CD4-positive, alpha-beta T cell treated with Interleukin-12 subunit alpha and Interleukin-12 subunit beta, for 1 hour (primary cell): ENCODE measurements around the gene NHERF2.

ENCODE experiments used
- DNase-seq: peaks from one replicate; pipeline ENCODE4 v3.0.0-alpha.2; 2020

NHERF2 gene

GRCh38 chr16:1991135-1991551, 35.6 kb upstream of the NHERF2 start:
- peak; percentile 74 for DNase-seq

DNA sequence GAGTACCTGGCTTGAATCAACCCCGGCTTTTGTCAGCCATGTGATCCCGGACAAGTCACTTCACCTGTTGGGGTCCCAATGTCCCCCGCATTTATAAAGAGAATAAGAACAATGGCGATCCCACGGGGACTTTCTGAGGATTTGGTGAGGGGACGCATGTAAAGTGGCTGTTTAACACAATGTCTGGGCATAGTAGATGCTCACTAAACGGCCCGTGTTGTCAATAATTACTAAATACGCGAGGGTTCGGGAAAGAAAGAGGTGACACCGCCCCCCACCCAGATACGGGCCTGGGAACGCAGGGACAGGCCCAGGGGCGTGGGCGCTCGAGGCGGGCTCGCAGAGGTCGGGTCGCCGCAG, 35.1 kb upstream of the NHERF2 start:
- no peak for DNase-seq

GRCh38 chr16:1991948-1992703, 34.6 kb upstream of the NHERF2 start:
- DNase-seq, result peak; percentile 99

GRCh38 chr16:1992704-1993317, 33.9 kb upstream of the NHERF2 start:
- DNase-seq, result no peak

- DNase-seq, result no peak
These were observed 33.0 kb upstream of the NHERF2 start for GRCh38 chr16:1993731-1994131.

GRCh38 chr16:1997494-1998359, 29.0 kb upstream of the NHERF2 start:
- DNase-seq, result no peak

GRCh38 chr16:1998360-1998835, 28.3 kb upstream of the NHERF2 start:
- DNase-seq, result no peak

DNA sequence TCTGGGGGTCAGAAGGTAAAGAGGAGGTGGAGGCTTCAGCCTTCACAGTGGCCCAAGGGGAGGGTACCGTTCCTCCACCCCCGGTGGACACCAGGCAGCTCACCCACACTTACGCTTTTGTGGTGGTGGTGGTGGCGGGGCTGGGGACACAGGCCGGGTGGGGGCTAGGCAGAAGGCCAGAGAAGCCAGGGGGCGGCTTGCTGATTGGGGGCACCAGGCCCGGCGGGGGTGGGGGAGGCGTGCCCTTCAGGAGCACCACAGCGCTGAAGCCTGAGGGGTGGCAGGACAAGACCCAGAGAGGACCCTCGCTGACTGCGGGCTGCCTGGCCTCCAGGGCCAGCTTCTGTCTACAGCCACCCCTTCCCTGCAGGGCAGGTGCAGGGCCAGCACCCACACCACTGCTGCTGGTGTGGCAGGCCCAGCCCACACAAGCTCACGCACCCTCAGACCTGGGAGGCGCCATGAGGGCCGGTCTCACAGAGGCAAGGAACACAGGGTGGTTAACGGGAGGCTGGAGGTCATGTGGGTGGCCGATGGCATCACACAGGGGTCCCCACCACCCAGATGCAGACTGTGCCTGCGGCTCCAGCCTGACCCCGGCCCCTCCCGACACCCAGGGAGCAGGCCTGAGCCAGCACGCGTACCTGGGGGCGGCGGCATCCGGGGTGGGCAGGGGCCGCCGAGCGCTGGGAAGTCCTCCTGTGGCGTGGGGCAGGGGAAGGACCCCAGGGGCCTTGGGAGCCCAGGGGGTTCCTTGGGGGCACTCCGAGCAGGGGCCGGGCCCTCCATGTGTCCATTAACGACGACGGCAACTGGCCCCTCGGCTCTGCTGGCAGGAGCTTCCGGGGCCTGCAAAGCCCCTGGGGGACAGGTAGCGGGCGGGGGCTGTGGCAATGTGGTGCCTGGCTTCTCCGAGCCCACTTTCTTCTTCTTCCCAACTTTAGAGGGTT, 27.6 kb upstream of the NHERF2 start:
- DNase-seq, result no peak

- no peak for DNase-seq
These were observed 26.7 kb upstream of the NHERF2 start for GRCh38 chr16:1999866-2000514.

- no peak for DNase-seq
These were observed 25.7 kb upstream of the NHERF2 start for GRCh38 chr16:2001035-2001434.

- DNase-seq, result no peak
These were observed 25.0 kb upstream of the NHERF2 start for GRCh38 chr16:2001456-2002355.

GRCh38 chr16:2002406-2003230, 24.1 kb upstream of the NHERF2 start:
- no peak for DNase-seq

DNA sequence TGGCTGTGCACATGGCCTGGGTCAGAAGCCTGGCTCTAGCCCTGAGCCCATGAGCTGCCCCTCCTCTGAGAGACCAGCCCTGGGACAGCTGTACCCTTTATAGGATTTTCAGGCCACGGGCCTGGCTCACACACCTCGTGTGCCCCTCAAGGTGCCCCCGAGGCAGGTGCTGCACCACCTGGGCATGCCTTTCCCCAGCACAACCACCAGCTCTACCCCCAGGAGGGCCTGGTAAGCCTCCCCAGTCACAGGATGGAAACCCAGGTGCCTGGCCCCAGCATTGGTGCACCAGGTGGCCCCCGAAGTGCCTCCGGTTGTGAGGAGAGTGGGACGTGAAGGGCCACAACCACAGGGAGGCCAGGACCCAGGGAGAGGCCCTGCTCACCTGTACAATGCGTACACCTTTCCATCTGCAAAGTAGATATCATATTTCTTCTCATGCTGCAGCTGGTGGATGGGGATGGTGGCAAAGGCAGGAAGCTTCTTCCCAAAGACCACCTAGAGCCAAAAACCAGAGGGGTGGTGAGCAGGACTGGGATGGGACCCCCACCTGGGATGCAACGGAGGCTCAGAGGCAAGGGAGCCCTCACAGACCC, 23.4 kb upstream of the NHERF2 start:
- DNase-seq, result no peak

DNA sequence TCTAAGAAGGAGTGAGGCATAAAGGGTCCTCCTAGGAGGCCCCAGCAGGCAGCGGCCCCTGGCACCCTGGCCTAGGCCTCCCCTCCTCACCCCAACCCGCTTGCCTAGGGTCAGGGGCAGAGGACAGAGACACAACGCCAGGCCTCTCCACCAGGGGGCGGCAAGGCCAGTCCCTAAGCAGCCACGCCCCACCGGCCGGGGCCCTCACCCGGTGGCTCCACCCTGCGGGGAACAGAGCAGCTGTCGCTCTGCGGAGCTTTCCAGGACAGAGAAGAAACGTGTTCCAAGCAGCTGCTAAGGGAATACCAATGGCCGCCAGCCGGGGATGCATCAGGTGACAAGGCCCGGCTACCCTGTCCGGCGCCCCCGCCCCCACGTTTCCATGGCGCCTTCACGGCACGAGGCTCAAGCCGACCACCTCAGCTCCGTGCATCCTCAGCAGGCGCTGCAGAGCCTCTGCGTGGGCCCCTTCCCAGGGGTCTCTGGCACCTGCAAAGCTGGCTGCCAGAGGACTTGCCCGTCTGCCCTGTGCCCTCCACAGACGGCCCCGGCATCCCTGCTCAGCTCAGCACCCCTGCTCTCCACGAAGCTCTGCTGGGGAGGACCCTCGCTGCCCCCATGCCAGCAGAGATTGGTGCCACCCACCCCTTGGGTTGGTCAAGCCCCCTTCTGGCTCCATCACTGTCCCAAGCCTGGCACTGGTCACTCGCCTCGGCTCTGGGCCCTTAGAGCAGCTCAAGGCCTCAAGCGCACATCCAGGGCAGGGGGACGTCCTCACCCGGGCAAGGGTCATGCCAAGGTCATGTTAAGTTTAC, 22.7 kb upstream of the NHERF2 start:
- DNase-seq, result peak; percentile 88

DNA sequence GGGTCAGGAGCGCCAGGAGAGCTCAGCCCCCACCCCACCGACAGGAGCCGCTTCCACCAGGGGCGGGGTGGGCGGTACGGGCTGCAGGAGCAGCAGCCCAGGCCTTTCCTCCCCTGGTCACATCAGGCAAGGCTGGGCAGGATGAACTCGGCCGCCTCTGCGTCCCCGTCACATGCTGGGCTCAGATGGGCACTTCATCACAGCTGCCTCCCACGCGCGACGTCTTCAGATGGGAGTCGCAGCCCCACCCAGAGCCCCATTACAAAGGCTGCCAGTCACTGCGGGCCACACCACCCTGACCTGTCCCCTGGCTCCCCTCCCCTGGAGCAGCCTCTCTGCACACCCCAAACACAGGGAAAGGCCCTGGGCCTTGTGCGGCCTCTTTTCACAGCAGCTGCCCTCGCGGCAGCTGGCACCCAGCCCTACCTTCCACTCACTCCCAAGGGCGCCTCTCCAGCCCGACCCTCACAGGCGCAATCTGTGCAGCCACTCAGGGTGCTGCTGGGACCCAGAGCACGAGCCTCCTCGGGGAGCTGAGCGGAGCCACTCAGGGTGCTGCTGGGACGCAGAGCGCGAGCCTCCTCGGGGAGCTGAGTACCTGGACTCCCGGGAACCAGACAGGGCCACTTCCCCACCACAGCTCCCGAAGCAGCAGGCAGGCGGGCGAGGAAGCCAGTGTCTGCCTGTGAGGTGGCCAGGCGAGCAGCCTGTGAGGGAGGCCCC, 21.7 kb upstream of the NHERF2 start:
- no peak for DNase-seq

- no peak for DNase-seq
These were observed 21.1 kb upstream of the NHERF2 start for GRCh38 chr16:2005646-2006045.

- DNase-seq, result no peak
These were observed 20.4 kb upstream of the NHERF2 start for GRCh38 chr16:2006317-2006716.
